PFSK-1 (cell line): ENCODE data around the gene SLFN13.

Source experiments
- FOXP2 ChIP-seq: optimal IDR thresholded peaks from 2 replicates; pipeline ENCODE3; 2011; ENCODE audit warnings: borderline replicate concordance, control low read depth, inconsistent platforms; ENCODE audit not compliant: insufficient read depth; ENCODE audit errors: extremely low read length, extremely low read depth
- POLR2AphosphoS5 ChIP-seq: IDR thresholded peaks from 2 replicates; pipeline ENCODE4 v1.6.1; 2012; ENCODE audit warnings: low read depth, mild to moderate bottlenecking, control low read depth, low read length, moderate library complexity
- SIN3A ChIP-seq: IDR thresholded peaks from 2 replicates; pipeline ENCODE4 v1.6.1; 2012; ENCODE audit warnings: mild to moderate bottlenecking, low read length, moderate library complexity, borderline replicate concordance; ENCODE audit not compliant: insufficient read depth
- TAF1 ChIP-seq: IDR thresholded peaks from 2 replicates; pipeline ENCODE4 v1.6.1; 2012; ENCODE audit warnings: low read length, control low read depth, borderline replicate concordance; ENCODE audit not compliant: insufficient read depth
- TF ChIP-seq, protein P1 (sequence below), 2 experiments: IDR thresholded peaks; 2 replicates each; pipeline versions ENCODE4 v1.6.1 to v1.8.0; 2011 to 2012; ENCODE audit warnings: low read depth in 2 of 2, low read length in 2 of 2, control low read depth in 1 of 2, inconsistent platforms in 1 of 2, mild to moderate bottlenecking in 1 of 2, moderate library complexity in 1 of 2; ENCODE audit not compliant: insufficient read depth in 1 of 2

SLFN13 gene

DNA sequence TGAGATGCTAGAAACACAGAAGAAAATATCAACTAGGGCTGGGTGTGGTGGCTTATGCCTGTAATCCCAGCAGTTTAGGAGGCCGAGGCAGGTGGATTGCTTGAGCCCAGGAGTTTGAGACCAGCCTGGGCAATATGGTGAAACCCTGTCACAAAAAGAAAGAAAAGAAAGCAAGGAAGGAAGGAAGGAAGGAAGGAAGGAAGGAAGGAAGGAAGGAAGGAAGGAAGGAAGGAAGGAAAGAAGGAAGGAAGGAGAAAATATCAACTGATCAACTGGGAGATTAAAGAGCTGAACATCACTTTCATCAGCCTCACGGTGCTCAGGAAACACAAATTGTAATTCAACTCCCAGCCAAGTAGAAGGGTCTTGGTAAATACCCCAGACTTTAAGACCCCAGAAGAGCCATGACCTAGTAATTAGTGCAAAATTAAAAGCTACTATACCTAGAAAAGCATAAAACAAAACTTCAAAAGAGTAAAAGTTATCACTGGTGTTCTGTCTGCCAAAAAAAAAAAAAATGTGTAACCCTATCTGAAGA is 27.8 kb upstream of the SLFN13 start:
- TF ChIP-seq, protein P1, sequence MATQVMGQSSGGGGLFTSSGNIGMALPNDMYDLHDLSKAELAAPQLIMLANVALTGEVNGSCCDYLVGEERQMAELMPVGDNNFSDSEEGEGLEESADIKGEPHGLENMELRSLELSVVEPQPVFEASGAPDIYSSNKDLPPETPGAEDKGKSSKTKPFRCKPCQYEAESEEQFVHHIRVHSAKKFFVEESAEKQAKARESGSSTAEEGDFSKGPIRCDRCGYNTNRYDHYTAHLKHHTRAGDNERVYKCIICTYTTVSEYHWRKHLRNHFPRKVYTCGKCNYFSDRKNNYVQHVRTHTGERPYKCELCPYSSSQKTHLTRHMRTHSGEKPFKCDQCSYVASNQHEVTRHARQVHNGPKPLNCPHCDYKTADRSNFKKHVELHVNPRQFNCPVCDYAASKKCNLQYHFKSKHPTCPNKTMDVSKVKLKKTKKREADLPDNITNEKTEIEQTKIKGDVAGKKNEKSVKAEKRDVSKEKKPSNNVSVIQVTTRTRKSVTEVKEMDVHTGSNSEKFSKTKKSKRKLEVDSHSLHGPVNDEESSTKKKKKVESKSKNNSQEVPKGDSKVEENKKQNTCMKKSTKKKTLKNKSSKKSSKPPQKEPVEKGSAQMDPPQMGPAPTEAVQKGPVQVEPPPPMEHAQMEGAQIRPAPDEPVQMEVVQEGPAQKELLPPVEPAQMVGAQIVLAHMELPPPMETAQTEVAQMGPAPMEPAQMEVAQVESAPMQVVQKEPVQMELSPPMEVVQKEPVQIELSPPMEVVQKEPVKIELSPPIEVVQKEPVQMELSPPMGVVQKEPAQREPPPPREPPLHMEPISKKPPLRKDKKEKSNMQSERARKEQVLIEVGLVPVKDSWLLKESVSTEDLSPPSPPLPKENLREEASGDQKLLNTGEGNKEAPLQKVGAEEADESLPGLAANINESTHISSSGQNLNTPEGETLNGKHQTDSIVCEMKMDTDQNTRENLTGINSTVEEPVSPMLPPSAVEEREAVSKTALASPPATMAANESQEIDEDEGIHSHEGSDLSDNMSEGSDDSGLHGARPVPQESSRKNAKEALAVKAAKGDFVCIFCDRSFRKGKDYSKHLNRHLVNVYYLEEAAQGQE (IDR thresholded peaks at IDR 0.05; ENCODE audit: insufficient read depth in 1 of 2, low read depth in 2 of 2, low read length in 2 of 2): no peak
- no peak for TF ChIP-seq POLR2AphosphoS5

GRCh38 chr17:35468475-35468874 is 19.9 kb upstream of the SLFN13 start:
- TF ChIP-seq FOXP2 (no peak), POLR2AphosphoS5 (no peak), SIN3A (no peak), TAF1 (no peak)
- TF ChIP-seq, protein P1 (IDR thresholded peaks at IDR 0.05; ENCODE audit: insufficient read depth in 1 of 2, low read depth in 2 of 2, low read length in 2 of 2): no peak

DNA sequence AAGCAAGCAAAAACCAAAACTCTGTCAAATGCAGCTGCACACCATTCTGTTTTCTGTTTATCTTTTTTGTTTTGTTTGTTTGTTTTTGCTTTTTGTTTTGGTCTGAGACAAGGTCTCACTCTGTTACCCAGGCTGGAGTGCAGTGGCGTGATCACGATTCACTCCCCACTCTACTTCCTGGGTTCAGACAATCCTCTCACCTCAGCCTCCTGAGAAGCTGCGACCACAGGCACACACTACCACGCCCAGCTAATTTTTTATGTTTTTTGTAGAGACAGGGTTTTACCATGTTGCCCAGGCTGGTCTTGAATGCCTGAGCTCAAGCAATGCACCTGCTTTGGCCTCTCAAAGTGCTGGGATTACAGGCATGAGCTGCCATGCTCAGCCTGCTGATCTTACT is 19.3 kb upstream of the SLFN13 start:
- TF ChIP-seq SIN3A (no peak), POLR2AphosphoS5 (no peak), FOXP2 (no peak), TAF1 (no peak)
- TF ChIP-seq, protein P1 (IDR thresholded peaks at IDR 0.05; ENCODE audit: insufficient read depth in 1 of 2, low read depth in 2 of 2, low read length in 2 of 2): no peak

DNA sequence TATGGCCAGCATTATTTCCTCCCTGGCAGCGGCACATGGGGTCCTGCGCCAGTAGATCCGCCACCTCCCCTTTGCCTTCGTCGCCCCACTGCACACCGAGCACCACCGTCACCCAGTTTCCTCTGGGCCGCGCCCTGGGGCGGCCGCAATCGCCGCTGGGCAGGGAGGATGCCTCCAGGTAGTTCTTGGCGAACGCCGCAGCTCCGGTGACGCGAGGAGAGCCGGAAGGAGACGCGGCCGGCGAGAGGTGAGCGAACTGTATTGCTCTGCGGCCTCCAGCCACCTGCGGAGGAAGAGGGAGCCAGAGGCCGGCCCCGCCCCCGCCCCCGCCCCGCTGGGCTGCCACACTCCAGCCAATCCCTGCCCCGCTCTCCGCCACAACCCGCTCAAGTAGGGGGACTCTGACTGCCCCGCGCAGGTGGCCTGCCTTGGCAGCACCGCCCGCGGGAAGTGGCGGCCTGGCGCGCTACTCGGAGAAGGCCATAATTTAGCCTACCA is 11.8 kb upstream of the SLFN13 start:
- TF ChIP-seq POLR2AphosphoS5 (no peak), TAF1 (no peak), SIN3A (no peak), FOXP2 (no peak)
- TF ChIP-seq, protein P1 (IDR thresholded peaks at IDR 0.05; ENCODE audit: insufficient read depth in 1 of 2, low read depth in 2 of 2, low read length in 2 of 2): no peak

- TF ChIP-seq, protein P1 (IDR thresholded peaks at IDR 0.05; ENCODE audit: insufficient read depth in 1 of 2, low read depth in 2 of 2, low read length in 2 of 2): no peak
- TF ChIP-seq POLR2AphosphoS5 (no peak), SIN3A (no peak), FOXP2 (no peak), TAF1 (no peak)
These were observed 4.6 kb upstream of the SLFN13 start for GRCh38 chr17:35453171-35453570.
